ENCODE results near the gene NUDCD3.

- TF ChIP-seq, protein P1, sequence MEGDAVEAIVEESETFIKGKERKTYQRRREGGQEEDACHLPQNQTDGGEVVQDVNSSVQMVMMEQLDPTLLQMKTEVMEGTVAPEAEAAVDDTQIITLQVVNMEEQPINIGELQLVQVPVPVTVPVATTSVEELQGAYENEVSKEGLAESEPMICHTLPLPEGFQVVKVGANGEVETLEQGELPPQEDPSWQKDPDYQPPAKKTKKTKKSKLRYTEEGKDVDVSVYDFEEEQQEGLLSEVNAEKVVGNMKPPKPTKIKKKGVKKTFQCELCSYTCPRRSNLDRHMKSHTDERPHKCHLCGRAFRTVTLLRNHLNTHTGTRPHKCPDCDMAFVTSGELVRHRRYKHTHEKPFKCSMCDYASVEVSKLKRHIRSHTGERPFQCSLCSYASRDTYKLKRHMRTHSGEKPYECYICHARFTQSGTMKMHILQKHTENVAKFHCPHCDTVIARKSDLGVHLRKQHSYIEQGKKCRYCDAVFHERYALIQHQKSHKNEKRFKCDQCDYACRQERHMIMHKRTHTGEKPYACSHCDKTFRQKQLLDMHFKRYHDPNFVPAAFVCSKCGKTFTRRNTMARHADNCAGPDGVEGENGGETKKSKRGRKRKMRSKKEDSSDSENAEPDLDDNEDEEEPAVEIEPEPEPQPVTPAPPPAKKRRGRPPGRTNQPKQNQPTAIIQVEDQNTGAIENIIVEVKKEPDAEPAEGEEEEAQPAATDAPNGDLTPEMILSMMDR (IDR thresholded peaks at IDR 0.05) = no peak
- TF ChIP-seq POLR2A (IDR thresholded peaks at IDR 0.05) = no peak
These were observed 103.1 kb downstream of the NUDCD3 start for GRCh38 chr7:44387389-44387788.
